ENCODE data around the gene CEPT1.

The CEPT1 gene

GRCh38 chr1:111199881-111200801, 60.1 kb downstream of the CEPT1 start, which contains the start of gene DENND2D:
TSS of gene DENND2D (minus strand) at chr1:111200646. CDS start at chr1:111200459, 187 bp downstream.
- H3K4me1 ChIP-seq (ENCODE audit: control insufficient read depth in 5 of 5, insufficient read depth in 5 of 5, low read length in 5 of 5): peaks cover 3 to 70% (median 51%) of the 10 kb centered on the region in 5 donors
- peaks cover 0 to 20% (median 0%) of the 10 kb centered on the region in 5 donors for H3K36me3 ChIP-seq (ENCODE audit: control insufficient read depth in 5 of 5, insufficient read depth in 5 of 5, low read length in 5 of 5)
- peak within 1 kb of the TSS; percentile 66 for H3K27ac ChIP-seq (ENCODE audit: low read depth, low read length)
- H3K9ac ChIP-seq (ENCODE audit: low read length in 5 of 5): peak within 1 kb of the TSS; percentile 16 to 56 (median 26)
- H3K4me3 ChIP-seq (ENCODE audit: low read depth in 1 of 5, low read length in 5 of 5): peak within 1 kb of the TSS; percentile 19 to 55 (median 41)
- no peaks in the 10 kb centered on the region for H3K27me3 ChIP-seq (ENCODE audit: control insufficient read depth in 5 of 5, insufficient read depth in 4 of 5, low read length in 5 of 5)
- H3K9me3 ChIP-seq (ENCODE audit: control insufficient read depth in 5 of 5, low read length in 5 of 5): no peaks in the 10 kb centered on the region

GRCh38 chr1:111200802-111201161, 60.8 kb downstream of the CEPT1 start:
- peak overlapping the region in 2 of 5 donors; percentile 8 to 16 for H3K9ac ChIP-seq (ENCODE audit: low read length in 5 of 5)
- H3K4me3 ChIP-seq (ENCODE audit: low read depth in 1 of 5, low read length in 5 of 5): peak overlapping the region in 4 of 5 donors; percentile 19 to 55 (median 34)
- no peaks in the 10 kb centered on the region for H3K27me3 ChIP-seq (ENCODE audit: control insufficient read depth in 5 of 5, insufficient read depth in 4 of 5, low read length in 5 of 5)
- peaks cover 3 to 68% (median 48%) of the 10 kb centered on the region in 5 donors for H3K4me1 ChIP-seq (ENCODE audit: control insufficient read depth in 5 of 5, insufficient read depth in 5 of 5, low read length in 5 of 5)
- peak overlapping the region; percentile 66 for H3K27ac ChIP-seq (ENCODE audit: low read depth, low read length)
- H3K9me3 ChIP-seq (ENCODE audit: control insufficient read depth in 5 of 5, low read length in 5 of 5): no peaks in the 10 kb centered on the region
- peaks cover 0 to 14% (median 0%) of the 10 kb centered on the region in 5 donors for H3K36me3 ChIP-seq (ENCODE audit: control insufficient read depth in 5 of 5, insufficient read depth in 5 of 5, low read length in 5 of 5)

- H3K4me1 ChIP-seq (ENCODE audit: control insufficient read depth in 5 of 5, insufficient read depth in 5 of 5, low read length in 5 of 5): peaks cover 3 to 68% (median 48%) of the 10 kb centered on the region in 5 donors
- H3K27ac ChIP-seq (ENCODE audit: low read depth, low read length): peak overlapping the region; percentile 66
Observed at GRCh38 chr1:111201275-111202090, 61.5 kb downstream of the CEPT1 start.

GRCh38 chr1:111202366-111202706, 62.3 kb downstream of the CEPT1 start:
- Histone ChIP-seq H3K9ac (ENCODE audit: low read length in 5 of 5) (peak overlapping the region in 1 of 5 donors; percentile 16), H3K27ac (ENCODE audit: low read depth, low read length) (peak overlapping the region; percentile 66), H3K4me1 (ENCODE audit: control insufficient read depth in 5 of 5, insufficient read depth in 5 of 5, low read length in 5 of 5) (peaks cover 0 to 63% (median 45%) of the 10 kb centered on the region in 5 donors)

More at GRCh38 chr1:111201275-111202090, 61.5 kb downstream of the CEPT1 start:
- H3K27me3 ChIP-seq (ENCODE audit: control insufficient read depth in 5 of 5, insufficient read depth in 4 of 5, low read length in 5 of 5): no peaks in the 10 kb centered on the region
- peak overlapping the region in 4 of 5 donors; percentile 4 to 56 (median 24) for H3K9ac ChIP-seq (ENCODE audit: low read length in 5 of 5)
- H3K9me3 ChIP-seq (ENCODE audit: control insufficient read depth in 5 of 5, low read length in 5 of 5): no peaks in the 10 kb centered on the region
- peak overlapping the region in 1 of 5 donors; percentile 23 for H3K4me3 ChIP-seq (ENCODE audit: low read depth in 1 of 5, low read length in 5 of 5)
- peaks cover 0 to 7% (median 0%) of the 10 kb centered on the region in 5 donors for H3K36me3 ChIP-seq (ENCODE audit: control insufficient read depth in 5 of 5, insufficient read depth in 5 of 5, low read length in 5 of 5)

GRCh38 chr1:111202707-111203623, 62.9 kb downstream of the CEPT1 start:
- H3K27me3 ChIP-seq (ENCODE audit: control insufficient read depth in 5 of 5, insufficient read depth in 4 of 5, low read length in 5 of 5): no peaks in the 10 kb centered on the region
- H3K36me3 ChIP-seq (ENCODE audit: control insufficient read depth in 5 of 5, insufficient read depth in 5 of 5, low read length in 5 of 5): no peaks in the 10 kb centered on the region
- H3K4me1 ChIP-seq (ENCODE audit: control insufficient read depth in 5 of 5, insufficient read depth in 5 of 5, low read length in 5 of 5): peaks cover 0 to 57% (median 41%) of the 10 kb centered on the region in 5 donors
- H3K9ac ChIP-seq (ENCODE audit: low read length in 5 of 5): peak overlapping the region in 3 of 5 donors; percentile 26 to 71 (median 44)
- peak overlapping the region; percentile 43 to 72 (median 67) for H3K4me3 ChIP-seq (ENCODE audit: low read depth in 1 of 5, low read length in 5 of 5)
- H3K9me3 ChIP-seq (ENCODE audit: control insufficient read depth in 5 of 5, low read length in 5 of 5): no peaks in the 10 kb centered on the region
- H3K27ac ChIP-seq (ENCODE audit: low read depth, low read length): peak overlapping the region; percentile 66

More at GRCh38 chr1:111202366-111202706, 62.3 kb downstream of the CEPT1 start:
- H3K27me3 ChIP-seq (ENCODE audit: control insufficient read depth in 5 of 5, insufficient read depth in 4 of 5, low read length in 5 of 5): no peaks in the 10 kb centered on the region
- no peak overlapping the region for H3K4me3 ChIP-seq (ENCODE audit: low read depth in 1 of 5, low read length in 5 of 5)
- H3K9me3 ChIP-seq (ENCODE audit: control insufficient read depth in 5 of 5, low read length in 5 of 5): no peaks in the 10 kb centered on the region
- no peaks in the 10 kb centered on the region for H3K36me3 ChIP-seq (ENCODE audit: control insufficient read depth in 5 of 5, insufficient read depth in 5 of 5, low read length in 5 of 5)

- peak overlapping the region in 3 of 5 donors; percentile 44 to 76 (median 71) for H3K9ac ChIP-seq (ENCODE audit: low read length in 5 of 5)
- no peaks in the 10 kb centered on the region for H3K9me3 ChIP-seq (ENCODE audit: control insufficient read depth in 5 of 5, low read length in 5 of 5)
- H3K27me3 ChIP-seq (ENCODE audit: control insufficient read depth in 5 of 5, insufficient read depth in 4 of 5, low read length in 5 of 5): no peaks in the 10 kb centered on the region
- peak overlapping the region; percentile 66 for H3K27ac ChIP-seq (ENCODE audit: low read depth, low read length)
- peaks cover 0 to 54% (median 41%) of the 10 kb centered on the region in 5 donors for H3K4me1 ChIP-seq (ENCODE audit: control insufficient read depth in 5 of 5, insufficient read depth in 5 of 5, low read length in 5 of 5)
- H3K4me3 ChIP-seq (ENCODE audit: low read depth in 1 of 5, low read length in 5 of 5): peak overlapping the region in 4 of 5 donors; percentile 62 to 72 (median 68)
- H3K36me3 ChIP-seq (ENCODE audit: control insufficient read depth in 5 of 5, insufficient read depth in 5 of 5, low read length in 5 of 5): no peaks in the 10 kb centered on the region
Observed at GRCh38 chr1:111203681-111204200, 63.7 kb downstream of the CEPT1 start.

GRCh38 chr1:111204201-111204982, 64.4 kb downstream of the CEPT1 start:
- H3K9me3 ChIP-seq (ENCODE audit: control insufficient read depth in 5 of 5, low read length in 5 of 5): no peaks in the 10 kb centered on the region
- no peaks in the 10 kb centered on the region for H3K36me3 ChIP-seq (ENCODE audit: control insufficient read depth in 5 of 5, insufficient read depth in 5 of 5, low read length in 5 of 5)
- no peaks in the 10 kb centered on the region for H3K27me3 ChIP-seq (ENCODE audit: control insufficient read depth in 5 of 5, insufficient read depth in 4 of 5, low read length in 5 of 5)
- H3K4me1 ChIP-seq (ENCODE audit: control insufficient read depth in 5 of 5, insufficient read depth in 5 of 5, low read length in 5 of 5): peaks cover 0 to 54% (median 41%) of the 10 kb centered on the region in 5 donors
- H3K4me3 ChIP-seq (ENCODE audit: low read depth in 1 of 5, low read length in 5 of 5): peak overlapping the region; percentile 62 to 73 (median 68)
- H3K9ac ChIP-seq (ENCODE audit: low read length in 5 of 5): peak overlapping the region in 3 of 5 donors; percentile 45 to 76 (median 64)
- H3K27ac ChIP-seq (ENCODE audit: low read depth, low read length): peak overlapping the region; percentile 39

- Histone ChIP-seq H3K4me1 (ENCODE audit: control insufficient read depth in 5 of 5, insufficient read depth in 5 of 5, low read length in 5 of 5) (peaks cover 0 to 48% (median 37%) of the 10 kb centered on the region in 5 donors), H3K27me3 (ENCODE audit: control insufficient read depth in 5 of 5, insufficient read depth in 4 of 5, low read length in 5 of 5) (no peaks in the 10 kb centered on the region), H3K4me3 (ENCODE audit: low read depth in 1 of 5, low read length in 5 of 5) (peak overlapping the region; percentile 62 to 73 (median 68)), H3K27ac (ENCODE audit: low read depth, low read length) (no peak overlapping the region), H3K9ac (ENCODE audit: low read length in 5 of 5) (peak overlapping the region in 2 of 5 donors; percentile 64 to 76), H3K9me3 (ENCODE audit: control insufficient read depth in 5 of 5, low read length in 5 of 5) (no peaks in the 10 kb centered on the region), H3K36me3 (ENCODE audit: control insufficient read depth in 5 of 5, insufficient read depth in 5 of 5, low read length in 5 of 5) (no peaks in the 10 kb centered on the region)
Observed at GRCh38 chr1:111204983-111205713, 65.1 kb downstream of the CEPT1 start.

Data from subcutaneous abdominal adipose tissue (tissue), 5 donors.